Activated T-helper 2 cell treated with anti-CD3 and anti-CD28 coated beads, Interferon-gamma antibody, Interleukin-2, Interleukin-4, amounts not matched to agents 10 μg/mL and 5 μg/mL and 100 μg/mL, durations not matched to agents 14 hours and 24 hours and 36 hours (primary cell): Measurements from ENCODE around the gene SIDT2. TPM values are rescaled to one million over a fixed set of nuclear protein-coding genes. Genes with fewer than 3 reads are reported as not detected.

ENCODE experiments used
- DNase-seq: peaks from one replicate; pipeline ENCODE4 v3.0.0; 2021; ENCODE audit warnings: low spot score
- H3K27ac Mint-ChIP-seq: one replicate; pipeline ENCODE4 v1.8.0; 2021; ENCODE audit warnings: mixed read lengths
- H3K27me3 Mint-ChIP-seq: one replicate; pipeline ENCODE4 v1.8.0; 2021; ENCODE audit warnings: low read depth, mixed read lengths
- H3K36me3 Mint-ChIP-seq: one replicate; pipeline ENCODE4 v1.8.0; 2021; ENCODE audit warnings: low read depth, mixed read lengths
- H3K4me1 Mint-ChIP-seq: one replicate; pipeline ENCODE4 v1.8.0; 2021; ENCODE audit warnings: low read depth, mixed read lengths
- H3K4me3 Mint-ChIP-seq: one replicate; pipeline ENCODE4 v1.8.0; 2021; ENCODE audit warnings: low read depth, mild to moderate bottlenecking, moderate library complexity, mixed read lengths
- H3K9me3 Mint-ChIP-seq: one replicate; pipeline ENCODE4 v1.8.0; 2021; ENCODE audit warnings: mixed read lengths
- intact Hi-C: fragments of 100-400 bp; cut with micrococcal nuclease; formaldehyde crosslinking; loops from one replicate; pipeline ENCODE4 v1.15.1; 2023
- total RNA-seq: library from RNA; stranded (reverse); gene quantifications from 2 replicates; pipeline ENCODE4 v1.2.3, GENCODE V29; 2022

Gene SIDT2
- total RNA-seq, 1 donor from 2014 or later = 26.1 TPM

DNA sequence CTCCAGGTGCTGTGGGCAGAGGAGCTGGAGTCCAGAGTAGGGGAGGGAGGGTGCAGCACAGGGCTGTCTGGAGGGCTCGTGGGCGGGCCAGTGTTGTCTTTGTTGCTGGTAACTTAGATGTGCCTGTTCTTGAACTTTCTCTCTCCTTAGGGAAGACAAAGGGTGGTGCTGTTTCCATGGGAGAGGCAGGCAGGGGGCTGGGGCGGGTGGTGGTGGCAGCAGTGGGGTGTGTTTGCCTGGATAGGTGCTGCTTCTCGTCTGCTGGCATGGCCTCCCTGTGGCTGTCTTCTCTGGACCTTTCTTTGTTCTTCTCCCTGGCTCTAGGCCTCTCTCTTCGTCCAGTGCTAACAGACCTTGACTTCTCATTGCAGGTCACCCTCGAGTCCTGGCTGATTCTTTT, 8.5 kb downstream of the SIDT2 start:
- H3K9me3 Mint-ChIP-seq = no peaks in the 10 kb centered on the region
- no peaks in the 10 kb centered on the region for H3K27me3 Mint-ChIP-seq
- no peak overlapping the region for H3K4me3 Mint-ChIP-seq
- no peak for DNase-seq
- intact Hi-C loops = no loop called here
- no peaks in the 10 kb centered on the region for H3K4me1 Mint-ChIP-seq
- H3K36me3 Mint-ChIP-seq = peaks cover 4% of the 10 kb centered on the region
- no peak overlapping the region for H3K27ac Mint-ChIP-seq

DNA sequence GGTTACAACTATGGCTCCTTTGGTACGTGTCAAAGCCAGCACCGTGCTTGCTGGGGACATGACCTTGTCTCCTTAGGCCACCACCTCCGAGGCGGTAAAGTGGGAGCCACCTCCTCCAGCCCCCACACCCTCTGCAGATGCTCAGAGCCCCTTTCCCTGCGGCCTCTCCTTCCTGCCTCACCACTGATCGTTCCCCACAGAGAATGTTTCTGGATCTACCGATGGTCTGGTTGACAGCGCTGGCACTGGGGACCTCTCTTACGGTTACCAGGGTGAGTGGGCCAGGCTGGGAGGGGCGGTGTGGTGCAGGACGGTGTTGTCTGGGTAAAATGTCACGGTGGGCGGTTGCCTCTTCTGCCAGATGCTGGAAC, 8.9 kb downstream of the SIDT2 start:
- intact Hi-C loops = no loop called here
- DNase-seq = no peak
- H3K27me3 Mint-ChIP-seq = no peaks in the 10 kb centered on the region
- H3K4me1 Mint-ChIP-seq = no peaks in the 10 kb centered on the region
- H3K36me3 Mint-ChIP-seq = peaks cover 4% of the 10 kb centered on the region
- no peak overlapping the region for H3K4me3 Mint-ChIP-seq
- H3K9me3 Mint-ChIP-seq = no peaks in the 10 kb centered on the region
- no peak overlapping the region for H3K27ac Mint-ChIP-seq

DNA sequence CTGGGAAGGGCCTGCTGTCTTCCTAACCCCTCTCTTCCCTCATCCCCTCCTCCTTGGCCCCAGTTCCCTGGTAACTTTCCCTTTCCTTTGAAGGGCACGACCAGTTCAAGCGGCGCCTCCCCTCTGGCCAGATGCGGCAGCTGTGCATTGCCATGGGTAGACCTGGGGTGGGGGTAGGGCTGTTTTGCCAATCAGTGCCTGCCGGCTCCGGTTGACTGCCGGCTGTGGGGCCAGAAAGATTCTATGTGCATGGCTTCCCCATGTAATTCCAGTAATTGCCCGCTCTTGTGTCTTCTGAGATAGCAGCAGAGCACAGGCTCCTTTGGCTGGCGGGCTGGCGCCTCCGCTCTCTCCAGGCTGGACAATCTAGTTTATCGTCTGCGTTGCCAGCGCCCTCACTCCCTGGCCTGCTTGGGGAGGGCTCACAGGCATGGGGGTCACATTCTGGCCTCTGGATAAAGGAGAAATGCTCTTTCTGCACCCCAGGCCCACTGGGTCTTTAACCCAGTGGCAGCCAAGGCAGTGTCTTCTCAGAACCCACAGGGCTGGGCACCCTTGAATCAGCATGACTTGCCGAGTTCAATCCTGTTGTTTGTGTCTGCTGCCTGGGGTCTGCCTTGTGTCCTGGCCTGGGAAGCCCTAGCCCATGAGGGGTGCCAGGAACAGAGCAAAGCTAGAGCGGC, 9.4 kb downstream of the SIDT2 start:
- no peak for DNase-seq
- no peaks in the 10 kb centered on the region for H3K4me1 Mint-ChIP-seq
- H3K27ac Mint-ChIP-seq = no peak overlapping the region
- no peaks in the 10 kb centered on the region for H3K27me3 Mint-ChIP-seq
- H3K9me3 Mint-ChIP-seq = no peaks in the 10 kb centered on the region
- intact Hi-C loops = no loop called here
- peaks cover under 1% of the 10 kb centered on the region for H3K36me3 Mint-ChIP-seq
- no peak overlapping the region for H3K4me3 Mint-ChIP-seq

GRCh38 chr11:117188620-117189081, 10.1 kb downstream of the SIDT2 start:
- intact Hi-C loops = no loop called here
- no peaks in the 10 kb centered on the region for H3K4me1 Mint-ChIP-seq
- no peaks in the 10 kb centered on the region for H3K36me3 Mint-ChIP-seq
- no peak overlapping the region for H3K4me3 Mint-ChIP-seq
- no peaks in the 10 kb centered on the region for H3K27me3 Mint-ChIP-seq
- H3K9me3 Mint-ChIP-seq = no peaks in the 10 kb centered on the region
- no peak for DNase-seq
- H3K27ac Mint-ChIP-seq = no peak overlapping the region

GRCh38 chr11:117189191-117189940, 10.8 kb downstream of the SIDT2 start:
- Mint-ChIP-seq H3K4me3 (no peak overlapping the region), H3K27ac (no peak overlapping the region), H3K27me3 (no peaks in the 10 kb centered on the region), H3K4me1 (no peaks in the 10 kb centered on the region), H3K9me3 (no peaks in the 10 kb centered on the region), H3K36me3 (no peaks in the 10 kb centered on the region)
- intact Hi-C loops = no loop called here
- no peak for DNase-seq

- Mint-ChIP-seq H3K27ac (no peak overlapping the region), H3K27me3 (no peaks in the 10 kb centered on the region), H3K36me3 (no peaks in the 10 kb centered on the region), H3K9me3 (no peaks in the 10 kb centered on the region), H3K4me1 (no peaks in the 10 kb centered on the region), H3K4me3 (no peak overlapping the region)
- intact Hi-C loops = no loop called here
- no peak for DNase-seq
Measured at GRCh38 chr11:117189941-117190544, 11.5 kb downstream of the SIDT2 start.

GRCh38 chr11:117191680-117192400, 13.3 kb downstream of the SIDT2 start:
- intact Hi-C loops = no loop called here

DNA sequence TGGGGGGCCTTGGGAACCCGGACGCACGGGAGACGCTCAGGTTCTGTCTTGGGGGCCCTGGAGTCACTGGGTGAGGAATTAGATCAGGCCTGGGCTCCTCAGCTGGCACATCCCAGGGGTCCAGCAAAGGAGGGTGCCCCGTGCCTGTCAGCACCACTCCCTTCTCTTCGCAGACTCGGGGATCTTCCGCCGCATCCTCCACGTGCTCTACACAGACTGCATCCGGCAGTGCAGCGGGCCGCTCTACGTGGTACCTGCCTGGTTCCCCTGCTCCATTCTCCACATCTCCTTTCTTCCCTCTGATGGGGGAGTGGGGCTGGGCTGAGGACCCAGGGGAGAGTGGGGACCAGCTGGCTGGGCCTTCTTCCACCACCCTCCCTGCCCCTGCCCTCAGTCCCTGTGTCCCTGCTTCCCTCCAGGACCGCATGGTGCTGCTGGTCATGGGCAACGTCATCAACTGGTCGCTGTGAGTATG, 13.9 kb downstream of the SIDT2 start:
- Mint-ChIP-seq H3K36me3 (no peaks in the 10 kb centered on the region), H3K9me3 (no peaks in the 10 kb centered on the region), H3K4me1 (no peaks in the 10 kb centered on the region)

More at GRCh38 chr11:117191680-117192400, 13.3 kb downstream of the SIDT2 start:
- no peaks in the 10 kb centered on the region for H3K27me3 Mint-ChIP-seq
- H3K27ac Mint-ChIP-seq = no peak overlapping the region
- H3K36me3 Mint-ChIP-seq = no peaks in the 10 kb centered on the region
- no peaks in the 10 kb centered on the region for H3K4me1 Mint-ChIP-seq
- no peak overlapping the region for H3K4me3 Mint-ChIP-seq
- H3K9me3 Mint-ChIP-seq = no peaks in the 10 kb centered on the region
- no peak for DNase-seq

GRCh38 chr11:117193130-117194020, 14.8 kb downstream of the SIDT2 start:
- Mint-ChIP-seq H3K4me1 (no peaks in the 10 kb centered on the region), H3K27me3 (no peaks in the 10 kb centered on the region), H3K4me3 (no peak overlapping the region), H3K27ac (no peak overlapping the region), H3K9me3 (no peaks in the 10 kb centered on the region), H3K36me3 (peaks cover 3% of the 10 kb centered on the region)
- DNase-seq = no peak
- intact Hi-C loops = no loop called here

More for the DNA sequence above, 13.9 kb downstream of the SIDT2 start:
- Mint-ChIP-seq H3K27me3 (no peaks in the 10 kb centered on the region), H3K27ac (no peak overlapping the region), H3K4me3 (no peak overlapping the region)
- DNase-seq = no peak
- intact Hi-C loops = no loop called here

DNA sequence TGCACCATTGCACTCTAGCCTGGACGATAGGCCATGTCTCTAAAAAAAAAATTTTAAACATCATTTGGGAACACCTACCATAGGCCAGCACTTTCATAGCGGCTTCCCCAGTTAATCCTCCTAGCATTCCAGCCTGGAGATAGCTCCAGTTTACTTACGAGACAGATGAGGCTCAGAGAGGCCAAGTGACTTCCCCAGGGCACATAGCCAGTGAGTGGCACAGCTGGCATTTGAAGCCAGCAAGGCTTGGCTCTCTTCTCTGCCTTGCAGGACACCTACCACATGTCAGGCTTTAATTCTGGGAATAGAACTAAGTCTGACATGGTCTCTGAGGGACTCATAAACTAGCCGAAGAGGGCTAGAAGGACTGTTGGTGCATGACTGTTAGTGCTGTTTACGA, 15.7 kb downstream of the SIDT2 start:
- intact Hi-C loops = no loop called here
- Mint-ChIP-seq H3K4me3 (no peak overlapping the region), H3K27me3 (no peaks in the 10 kb centered on the region), H3K4me1 (no peaks in the 10 kb centered on the region), H3K27ac (no peak overlapping the region), H3K36me3 (peaks cover 4% of the 10 kb centered on the region), H3K9me3 (no peaks in the 10 kb centered on the region)
- no peak for DNase-seq

- H3K4me3 Mint-ChIP-seq = no peak overlapping the region
- intact Hi-C loops = no loop called here
- peaks cover 4% of the 10 kb centered on the region for H3K36me3 Mint-ChIP-seq
- H3K9me3 Mint-ChIP-seq = no peaks in the 10 kb centered on the region
- H3K27ac Mint-ChIP-seq = peak overlapping the region; percentile 0
- no peak for DNase-seq
- no peaks in the 10 kb centered on the region for H3K4me1 Mint-ChIP-seq
- H3K27me3 Mint-ChIP-seq = no peaks in the 10 kb centered on the region
Measured at GRCh38 chr11:117195258-117195657, 16.7 kb downstream of the SIDT2 start.

DNA sequence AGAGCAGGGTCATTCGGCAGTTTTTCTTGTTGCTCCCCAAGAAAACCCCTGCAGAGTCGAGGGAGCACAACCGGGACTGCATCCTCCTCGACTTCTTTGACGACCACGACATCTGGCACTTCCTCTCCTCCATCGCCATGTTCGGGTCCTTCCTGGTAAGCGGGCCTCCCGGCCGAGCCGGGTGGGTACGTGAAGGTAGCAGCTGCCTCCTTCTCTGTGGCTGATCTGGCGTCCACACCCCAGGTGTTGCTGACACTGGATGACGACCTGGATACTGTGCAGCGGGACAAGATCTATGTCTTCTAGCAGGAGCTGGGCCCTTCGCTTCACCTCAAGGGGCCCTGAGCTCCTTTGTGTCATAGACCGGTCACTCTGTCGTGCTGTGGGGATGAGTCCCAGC, 17.2 kb downstream of the SIDT2 start:
- Mint-ChIP-seq H3K27me3 (no peaks in the 10 kb centered on the region), H3K27ac (no peak overlapping the region), H3K9me3 (no peaks in the 10 kb centered on the region), H3K4me3 (no peak overlapping the region), H3K36me3 (peaks cover 4% of the 10 kb centered on the region), H3K4me1 (no peaks in the 10 kb centered on the region)
- intact Hi-C loops = no loop called here
- no peak for DNase-seq
